Activated naive CD4-positive, alpha-beta T cell treated with Interleukin-2 at 50 U/mL for 16 hours (primary cell): Measurements from ENCODE around the gene SRPK2.
"Not testable (repeated sequence)": the region's sequence is repeated elsewhere in the genome, so short reads cannot be mapped to it uniquely, and the experiment has no call there.

Experiments
- DNase-seq: peaks from one replicate; pipeline ENCODE4 v3.0.0-alpha.2; 2020

SRPK2 gene

GRCh38 chr7:105336009-105336408 lies 52.7 kb downstream of the SRPK2 start:
- no peak for DNase-seq

DNA sequence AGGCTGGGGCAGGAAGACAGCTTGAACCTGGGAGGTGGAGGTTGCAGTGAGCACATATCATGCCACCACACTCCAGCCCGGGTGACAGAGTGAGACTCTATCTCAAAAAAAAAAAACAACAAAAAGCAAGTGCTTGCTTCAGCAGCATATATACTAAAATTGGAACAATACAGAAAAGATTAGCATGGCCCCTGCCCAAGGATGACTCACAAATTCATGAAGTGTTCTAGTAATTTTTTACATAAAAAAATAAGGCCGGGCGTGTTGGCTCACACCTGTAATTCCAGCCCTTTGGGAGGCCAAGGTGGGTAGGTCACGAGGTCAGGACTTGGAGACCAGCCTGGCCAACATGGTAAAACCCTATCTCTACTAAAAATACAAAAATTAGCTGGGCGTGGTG lies 56.1 kb downstream of the SRPK2 start:
- not testable (repeated sequence) for DNase-seq

GRCh38 chr7:105330526-105330925 lies 58.2 kb downstream of the SRPK2 start:
- no peak for DNase-seq

GRCh38 chr7:105327201-105327600 lies 61.5 kb downstream of the SRPK2 start:
- no peak for DNase-seq

- no peak for DNase-seq
Observed at GRCh38 chr7:105325216-105325904, 63.4 kb downstream of the SRPK2 start.

GRCh38 chr7:105324606-105325005 lies 64.1 kb downstream of the SRPK2 start:
- DNase-seq, result not testable (repeated sequence)

DNA sequence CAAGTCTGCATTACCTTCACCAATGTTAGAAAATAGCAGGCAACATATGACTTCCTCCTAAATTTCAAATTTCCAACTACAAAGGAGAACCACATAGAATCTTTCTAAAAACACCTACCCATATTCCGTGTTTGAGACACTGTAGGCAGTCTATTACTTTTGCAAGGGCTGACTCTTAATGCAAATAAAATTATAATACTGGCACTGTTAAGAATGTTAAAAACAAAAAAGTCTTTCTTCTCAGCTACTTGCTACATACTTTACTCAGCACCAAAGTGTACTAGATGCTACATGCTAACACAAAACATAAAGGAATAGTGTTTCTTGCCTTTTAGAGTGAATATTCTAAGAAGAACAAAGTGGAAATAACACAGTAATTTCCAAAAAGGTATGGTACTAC lies 65.4 kb downstream of the SRPK2 start:
- no peak for DNase-seq

DNA sequence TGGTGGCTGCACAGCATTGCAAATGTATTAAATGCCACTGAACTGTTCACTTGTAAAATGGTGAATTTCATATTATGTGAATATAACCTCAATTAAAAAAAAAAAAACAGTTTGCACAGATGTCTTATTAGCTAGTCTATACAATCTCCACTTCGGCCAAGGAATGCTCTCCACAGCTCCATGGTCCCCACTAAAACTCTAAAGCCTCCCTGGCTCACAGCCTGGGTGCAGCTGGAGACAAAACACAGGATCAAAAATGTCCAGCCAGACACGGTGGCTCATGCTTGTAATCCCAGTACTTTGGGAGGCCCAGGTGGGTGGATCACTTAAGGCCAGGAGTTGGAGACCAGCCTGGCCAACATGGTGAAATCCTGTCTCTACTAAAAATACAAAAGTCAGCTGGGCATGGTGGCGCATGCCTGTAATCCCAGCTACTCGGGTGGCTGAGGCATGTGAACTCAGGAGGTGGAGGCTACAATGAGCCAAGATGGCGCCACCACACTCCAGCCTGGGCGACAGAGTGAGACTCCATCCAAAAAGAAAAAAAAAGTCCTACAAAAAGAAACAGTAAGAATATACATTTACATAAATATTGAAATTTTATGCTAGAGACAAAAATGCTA lies 66.0 kb downstream of the SRPK2 start:
- DNase-seq, result no peak

DNA sequence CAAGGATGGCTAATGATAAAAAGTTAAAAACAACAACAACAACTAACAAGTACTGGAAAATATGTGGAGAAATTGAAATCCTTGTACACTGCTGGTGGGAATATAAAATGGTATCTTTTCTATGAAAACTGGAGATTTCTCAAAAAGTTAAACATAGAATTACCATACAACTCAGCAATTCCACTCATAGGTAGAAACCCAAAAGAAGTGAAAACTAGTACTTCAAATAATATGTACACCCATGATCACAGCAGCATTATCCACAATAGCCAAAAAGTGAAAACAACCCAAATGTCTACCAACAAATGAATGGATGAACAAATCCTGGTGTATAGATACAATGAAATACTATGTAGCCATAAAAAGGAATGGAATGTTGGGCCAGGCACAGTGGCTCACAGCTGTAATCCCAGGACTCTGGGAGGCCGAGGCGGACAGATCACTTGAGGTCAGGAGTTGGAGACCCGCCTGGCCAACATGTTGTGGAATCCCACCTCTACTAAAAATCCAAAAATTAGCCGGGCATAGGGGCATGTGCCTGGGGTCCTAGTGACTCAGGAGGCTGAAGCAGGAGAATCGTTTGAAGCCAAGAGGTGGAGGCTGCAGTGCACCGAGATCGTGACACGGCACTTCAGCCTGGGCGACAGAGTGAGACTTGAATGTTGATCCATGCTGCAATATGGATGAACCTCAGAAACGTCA lies 66.8 kb downstream of the SRPK2 start:
- no peak for DNase-seq

DNA sequence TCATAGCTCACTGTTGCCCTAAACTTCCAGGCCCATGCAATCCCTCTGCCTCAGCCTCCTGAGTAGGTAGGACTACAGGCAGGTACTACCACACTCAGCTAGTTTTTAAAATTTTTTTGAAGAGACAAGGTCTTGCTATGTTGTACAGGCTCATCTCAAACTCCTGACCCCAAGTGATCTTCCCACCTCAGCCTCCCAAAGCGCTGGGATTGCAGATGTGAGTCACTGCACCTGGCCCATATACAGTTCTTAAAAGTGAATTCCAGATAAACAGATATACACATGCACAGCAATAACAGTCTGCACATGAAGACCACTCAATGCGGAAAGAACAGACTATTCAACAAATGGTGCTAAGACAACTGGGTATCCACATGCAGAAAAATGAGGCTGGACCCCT lies 67.8 kb downstream of the SRPK2 start:
- no peak for DNase-seq

- DNase-seq, result no peak
Observed at GRCh38 chr7:105319578-105319977, 69.1 kb downstream of the SRPK2 start.

- DNase-seq, result no peak
Observed at GRCh38 chr7:105316578-105317344, 72.0 kb downstream of the SRPK2 start.

- no peak for DNase-seq
Observed at GRCh38 chr7:105315357-105315756, 73.4 kb downstream of the SRPK2 start.

DNA sequence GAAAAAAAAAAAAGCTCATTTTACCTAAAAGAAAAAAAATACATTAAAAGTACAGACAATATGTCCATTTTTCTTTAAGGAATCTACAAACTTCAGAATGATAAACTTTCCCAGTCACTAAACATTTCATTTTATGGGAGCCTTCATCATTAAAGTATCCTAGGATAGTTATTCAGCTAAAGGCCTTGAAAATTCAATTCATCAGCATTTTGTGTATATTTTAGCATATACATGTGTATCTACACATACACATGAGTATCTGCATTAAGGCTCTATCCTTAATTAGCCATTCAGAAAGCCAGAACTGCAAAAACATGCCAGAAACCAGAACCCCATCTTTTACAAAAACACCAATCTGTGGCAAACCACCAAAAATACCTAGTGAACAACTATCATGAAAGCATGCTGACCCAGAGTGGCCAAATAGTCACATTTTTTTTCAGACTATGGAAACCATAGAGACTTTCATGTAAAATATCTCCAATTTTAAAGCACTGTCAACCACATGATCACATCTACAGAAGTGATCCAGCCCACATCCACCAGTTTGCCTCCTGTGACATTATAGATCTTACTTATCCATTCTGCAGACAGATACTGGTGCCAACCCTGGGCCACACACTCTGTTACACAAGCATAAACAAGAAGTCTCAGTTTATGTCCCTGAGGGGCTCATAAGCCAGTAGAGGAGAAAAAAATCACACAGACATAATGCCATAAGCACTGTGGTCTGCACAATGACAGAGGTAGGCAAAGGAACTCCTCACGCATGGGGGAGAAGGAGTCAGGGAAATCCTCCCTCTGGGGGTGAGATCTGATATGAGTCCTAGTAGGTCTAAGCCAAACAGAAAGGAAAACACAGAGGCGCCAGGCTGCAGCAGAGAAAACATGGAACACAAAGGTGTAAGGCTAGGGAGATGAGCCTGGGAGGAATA lies 79.2 kb downstream of the SRPK2 start:
- DNase-seq, result no peak

DNA sequence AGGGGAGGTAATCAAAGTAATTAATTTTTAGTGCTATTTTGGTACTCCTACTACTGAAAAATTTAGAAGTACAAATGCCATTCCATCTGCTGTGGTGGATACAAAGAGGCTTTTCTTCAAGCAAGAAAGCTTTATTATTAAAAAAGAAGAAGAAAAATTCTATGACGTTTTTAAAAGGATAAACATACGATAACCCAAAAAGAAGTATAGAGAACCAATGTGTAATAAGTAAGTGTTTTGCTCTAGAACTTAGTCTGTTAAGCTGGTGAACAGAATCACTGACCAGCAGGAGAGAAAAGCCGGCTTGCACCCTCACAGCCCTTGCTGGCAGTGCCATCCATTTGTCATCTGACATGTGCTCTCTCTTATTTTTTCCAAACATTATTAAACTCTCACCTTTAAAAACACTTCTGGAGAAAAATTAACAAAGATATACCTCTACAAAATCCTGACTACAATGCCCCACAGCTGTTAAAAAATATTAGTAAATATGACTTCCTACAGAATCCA lies 81.5 kb downstream of the SRPK2 start:
- no peak for DNase-seq

DNA sequence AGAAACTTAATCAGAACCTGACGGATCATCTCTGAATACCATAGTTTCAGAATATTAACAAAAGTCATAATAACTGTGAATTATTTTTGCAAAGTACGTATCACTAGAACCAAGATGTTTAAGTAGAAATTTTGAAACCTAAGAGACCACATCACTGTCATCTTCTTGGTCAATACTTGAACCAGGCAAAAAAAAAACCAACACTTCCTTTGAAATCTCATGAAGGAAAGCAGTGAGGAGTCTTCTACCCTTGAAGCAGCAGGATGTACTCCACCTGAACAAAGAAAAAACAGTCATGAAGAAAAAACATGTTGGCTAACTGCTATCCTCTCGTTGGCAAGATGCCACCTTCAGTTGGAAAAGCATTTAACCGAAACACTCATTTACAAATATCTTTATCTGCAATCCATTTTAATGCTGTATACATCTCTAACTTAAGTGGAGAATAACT lies 82.4 kb downstream of the SRPK2 start:
- DNase-seq, result no peak

DNA sequence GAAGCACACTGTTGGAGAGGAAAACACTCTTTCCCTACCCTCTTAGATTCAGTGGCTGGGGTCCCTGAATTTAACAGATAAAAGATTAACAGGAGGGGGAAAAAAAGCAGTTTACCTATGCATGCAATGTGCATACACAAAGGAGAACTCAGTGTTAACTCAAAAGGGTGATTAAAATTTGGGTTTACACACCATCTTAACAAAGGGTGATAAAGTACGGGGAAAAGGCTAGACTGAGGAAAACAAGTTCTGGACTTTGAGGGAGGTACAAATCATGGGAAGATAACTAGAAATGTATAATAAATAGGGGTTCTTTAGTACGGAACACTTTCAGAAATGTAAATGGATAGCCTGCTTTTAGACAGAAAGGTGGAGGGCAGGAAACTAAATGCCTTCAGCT lies 83.1 kb downstream of the SRPK2 start:
- no peak for DNase-seq

- DNase-seq, result peak; percentile 39
Observed at GRCh38 chr7:105304040-105304895, 84.5 kb downstream of the SRPK2 start.

DNA sequence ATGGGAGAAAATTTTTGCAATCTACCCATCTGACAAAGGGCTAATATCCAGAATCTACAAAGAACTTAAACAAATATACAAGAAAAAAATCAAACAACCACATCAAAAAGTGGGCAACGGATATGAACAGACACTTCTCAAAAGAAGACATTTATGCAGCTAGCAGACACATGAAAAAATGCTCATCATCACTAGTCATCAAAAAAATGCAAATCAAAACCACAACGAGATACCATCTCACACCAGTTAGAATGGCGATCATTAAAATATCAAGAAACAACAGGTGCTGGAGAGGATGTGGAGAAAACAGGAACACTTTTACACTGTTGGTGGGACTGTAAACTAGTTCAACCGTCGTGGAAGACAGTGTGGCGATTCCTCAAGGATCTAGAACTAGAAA lies 88.1 kb downstream of the SRPK2 start:
- not testable (repeated sequence) for DNase-seq

DNA sequence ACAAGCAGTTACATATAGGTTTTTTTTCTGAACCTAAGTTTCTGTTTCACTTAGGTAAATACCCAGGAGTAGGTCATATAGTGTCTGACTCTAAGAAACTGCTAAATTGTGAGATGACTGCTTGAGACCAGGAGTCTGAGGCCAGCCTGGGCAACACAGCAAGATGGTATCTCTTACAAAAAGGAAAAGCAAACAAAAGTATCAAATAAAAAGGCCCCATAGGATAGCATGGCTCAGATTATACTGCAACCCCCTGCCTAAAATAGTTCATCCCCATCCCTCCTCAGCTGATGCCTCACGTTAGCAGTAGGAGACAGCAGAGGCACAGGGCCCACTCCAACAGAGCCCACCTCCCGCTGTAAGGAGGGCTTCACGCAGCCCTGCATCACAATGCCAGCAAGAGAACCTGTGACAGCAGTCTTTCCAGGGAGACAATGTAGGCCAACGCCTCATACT lies 90.3 kb downstream of the SRPK2 start:
- DNase-seq, result peak; percentile 45

DNA sequence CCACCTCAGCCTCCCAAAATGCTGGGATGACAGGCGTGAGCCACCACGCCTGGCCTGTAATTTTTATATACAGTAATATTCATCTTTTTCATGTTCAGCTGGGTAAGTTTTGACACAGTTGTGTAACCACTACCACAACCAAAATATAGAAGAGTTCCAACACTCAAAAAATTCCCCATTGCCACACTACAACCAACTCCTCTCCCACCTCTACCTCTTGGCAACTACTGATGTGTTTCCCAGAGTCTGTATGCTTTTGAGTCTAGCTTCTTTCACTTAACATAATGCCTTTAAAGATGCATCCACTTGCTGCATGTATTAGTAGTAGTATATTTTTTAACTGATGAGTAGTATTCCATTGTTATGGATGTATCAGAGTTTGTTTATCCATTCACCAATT lies 90.7 kb downstream of the SRPK2 start:
- peak; percentile 23 for DNase-seq
